Hepatocyte (in vitro differentiated cells): ENCODE data around the gene MAPK1. TPM values are rescaled to one million over a fixed set of nuclear protein-coding genes. Genes with fewer than 3 reads are reported as not detected.
"Not testable (repeated sequence)": the region's sequence is repeated elsewhere in the genome, so short reads cannot be mapped to it uniquely, and the experiment has no call there.

Experiments
- DNase-seq: peaks from one replicate; pipeline ENCODE4 v3.0.0-alpha.2; 2016; ENCODE audit warnings: low spot score
- H2AFZ ChIP-seq: fragments of 200-600 bp; sonication (generic); 2 replicates; pipeline ENCODE4 v1.6.0; 2016; ENCODE audit warnings: antibody characterized with exemption, mild to moderate bottlenecking
- H3K27ac ChIP-seq: fragments of 200-600 bp; sonication (generic); 2 replicates; pipeline ENCODE4 v1.5.1; 2016; ENCODE audit warnings: mild to moderate bottlenecking
- H3K27me3 ChIP-seq: fragments of 200-600 bp; sonication (generic); 2 replicates; pipeline ENCODE4 v1.6.1; 2016
- H3K36me3 ChIP-seq: fragments of 200-600 bp; sonication (generic); replicated peaks from 2 replicates; pipeline ENCODE4 v1.5.1; 2016; ENCODE audit warnings: low read depth; ENCODE audit not compliant: insufficient read depth
- H3K4me1 ChIP-seq: fragments of 200-600 bp; sonication (generic); 2 replicates; pipeline ENCODE4 v1.5.1; 2016; ENCODE audit warnings: mild to moderate bottlenecking, moderate library complexity; ENCODE audit not compliant: insufficient read depth
- H3K4me2 ChIP-seq: fragments of 200-600 bp; sonication (generic); 2 replicates; pipeline ENCODE4 v1.6.0; 2016
- H3K4me3 ChIP-seq: fragments of 200-600 bp; sonication (generic); 2 replicates; pipeline ENCODE4 v1.5.1; 2016; ENCODE audit warnings: mild to moderate bottlenecking
- H3K79me2 ChIP-seq: fragments of 200-600 bp; sonication (generic); 2 replicates; pipeline ENCODE4 v1.6.0; 2017; ENCODE audit warnings: mild to moderate bottlenecking
- H3K9me2 ChIP-seq: fragments of 200-600 bp; sonication (generic); replicated peaks from 2 replicates; pipeline ENCODE4 v1.6.0; 2017; ENCODE audit warnings: mild to moderate bottlenecking; ENCODE audit not compliant: insufficient read depth
- H3K9me3 ChIP-seq: fragments of 200-600 bp; sonication (generic); 2 replicates; pipeline ENCODE4 v1.5.1; 2016; ENCODE audit warnings: low read depth, mild to moderate bottlenecking
- H4K20me1 ChIP-seq: fragments of 200-600 bp; sonication (generic); 2 replicates; pipeline ENCODE4 v1.6.0; 2016; ENCODE audit warnings: mild to moderate bottlenecking; ENCODE audit not compliant: insufficient read depth, poor library complexity, severe bottlenecking
- CTCF ChIP-seq: fragments of 200-600 bp; sonication (generic); IDR thresholded peaks from 2 replicates; pipeline ENCODE4 v1.5.1; 2016; ENCODE audit warnings: antibody characterized with exemption, mild to moderate bottlenecking; ENCODE audit not compliant: poor library complexity
- EZH2 ChIP-seq: fragments of 200-600 bp; sonication (generic); IDR thresholded peaks from 2 replicates; pipeline ENCODE4 v1.6.1; 2016; ENCODE audit warnings: antibody characterized with exemption, mild to moderate bottlenecking, borderline replicate concordance
- EZH2phosphoT487 ChIP-seq: fragments of 200-600 bp; sonication (generic); IDR thresholded peaks from one replicate; pipeline ENCODE4 v1.6.1; 2018; ENCODE audit warnings: antibody characterized with exemption, mild to moderate bottlenecking, low read depth, moderate library complexity; ENCODE audit not compliant: unreplicated experiment, severe bottlenecking
- WGBS: methylation state at CpG from one replicate; pipeline ENCODE4 v1.1.6; 2016; ENCODE audit warnings: low lambda C conversion rate; ENCODE audit errors: missing lambda C conversion rate; 5-methylcytosine and 5-hydroxymethylcytosine counted together
- polyA plus RNA-seq: library from polyadenylated mRNA; unstranded; fragments of >200 nt; fragmentation: Nextera tagmentation; extraction: Ambion mirVana; gene quantifications from 2 replicates; pipeline ENCODE4 v1.2.1, GENCODE V29; 2016
- total RNA-seq: library from RNA; depleted of rRNA; stranded (reverse); fragments of >200 nt; gene quantifications from 2 replicates; pipeline ENCODE4 v1.2.3, GENCODE V29; 2014

MAPK1 gene
- total and polyA plus RNA-seq, 2 experiments from 2014 or later = 52.2 to 74.5 TPM

GRCh38 chr22:21826204-21826603, 41.2 kb downstream of the MAPK1 start:
- Histone ChIP-seq H3K9me3 (no peaks in the 10 kb centered on the region), H3K4me2 (no peak overlapping the region), H4K20me1 (peaks cover 98% of the 10 kb centered on the region), H3K9me2 (no peaks in the 10 kb centered on the region), H3K27me3 (no peaks in the 10 kb centered on the region), H3K36me3 (no peaks in the 10 kb centered on the region), H2AFZ (no peak overlapping the region), H3K79me2 (peaks cover 100% of the 10 kb centered on the region), H3K4me1 (no peaks in the 10 kb centered on the region), H3K4me3 (no peak overlapping the region), H3K27ac (no peak overlapping the region)
- DNase-seq = no peak
- WGBS = 86% methylated on average over 7 of the region's 7 CpGs
- no peak for TF ChIP-seq EZH2phosphoT487
- no peak for TF ChIP-seq CTCF

- not testable (repeated sequence) for H3K4me3 ChIP-seq, H3K27ac ChIP-seq, DNase-seq, H3K9me2 ChIP-seq, H3K9me3 ChIP-seq, H3K36me3 ChIP-seq, H2AFZ ChIP-seq, H3K4me2 ChIP-seq, H3K4me1 ChIP-seq, H3K27me3 ChIP-seq
- 95% methylated on average over 7 of the region's 7 CpGs for WGBS
- Histone ChIP-seq H4K20me1 (peaks cover 93% of the 10 kb centered on the region), H3K79me2 (peaks cover 99% of the 10 kb centered on the region)
Measured at GRCh38 chr22:21824962-21825361, 42.5 kb downstream of the MAPK1 start.

GRCh38 chr22:21824445-21824912, 43.0 kb downstream of the MAPK1 start:
- Histone ChIP-seq H4K20me1 (peaks cover 93% of the 10 kb centered on the region), H3K27ac (no peak overlapping the region)
- WGBS = 83% methylated on average over 1 of the region's 1 CpG

GRCh38 chr22:21823740-21824444, 43.6 kb downstream of the MAPK1 start:
- DNase-seq = no peak
- Histone ChIP-seq H4K20me1 (peaks cover 93% of the 10 kb centered on the region), H3K36me3 (no peaks in the 10 kb centered on the region), H3K9me2 (no peaks in the 10 kb centered on the region), H2AFZ (no peak overlapping the region), H3K9me3 (no peaks in the 10 kb centered on the region), H3K4me2 (no peak overlapping the region), H3K4me1 (no peaks in the 10 kb centered on the region), H3K4me3 (no peak overlapping the region), H3K27ac (no peak overlapping the region), H3K79me2 (peaks cover 99% of the 10 kb centered on the region), H3K27me3 (no peaks in the 10 kb centered on the region)
- 79% methylated on average over 5 of the region's 5 CpGs for WGBS
- no peak for TF ChIP-seq EZH2phosphoT487
- TF ChIP-seq EZH2 = no peak
- no peak for TF ChIP-seq CTCF

More at GRCh38 chr22:21824445-21824912, 43.0 kb downstream of the MAPK1 start:
- H3K9me3 ChIP-seq = no peaks in the 10 kb centered on the region
- no peak for DNase-seq
- no peaks in the 10 kb centered on the region for H3K36me3 ChIP-seq
- H3K4me2 ChIP-seq = no peak overlapping the region
- no peak overlapping the region for H3K4me3 ChIP-seq
- H3K9me2 ChIP-seq = no peaks in the 10 kb centered on the region
- TF ChIP-seq CTCF = no peak
- TF ChIP-seq EZH2phosphoT487 = no peak
- TF ChIP-seq EZH2 = no peak
- peaks cover 99% of the 10 kb centered on the region for H3K79me2 ChIP-seq
- H3K27me3 ChIP-seq = no peaks in the 10 kb centered on the region
- no peak overlapping the region for H2AFZ ChIP-seq
- H3K4me1 ChIP-seq = no peaks in the 10 kb centered on the region
